Glutamatergic neuron (in vitro differentiated cells): Measurements from ENCODE around the gene SOS2. TPM values are rescaled to one million over a fixed set of nuclear protein-coding genes. Genes with fewer than 3 reads are reported as not detected.
"Not testable (repeated sequence)": the region's sequence is repeated elsewhere in the genome, so short reads cannot be mapped to it uniquely, and the experiment has no call there.

ENCODE experiments used
- DNase-seq: peaks from one replicate; pipeline ENCODE4 v3.0.0; 2022
- H3K27ac Mint-ChIP-seq: one replicate; pipeline ENCODE4 v1.8.0; 2020; ENCODE audit warnings: mild to moderate bottlenecking, mixed read lengths, inconsistent platforms; ENCODE audit not compliant: unreplicated experiment
- H3K27me3 Mint-ChIP-seq: one replicate; pipeline ENCODE4 v1.8.0; 2020; ENCODE audit warnings: mild to moderate bottlenecking, moderate library complexity, mixed read lengths, inconsistent platforms; ENCODE audit not compliant: unreplicated experiment
- H3K36me3 Mint-ChIP-seq: one replicate; pipeline ENCODE4 v1.8.0; 2020; ENCODE audit warnings: mild to moderate bottlenecking, mixed read lengths, inconsistent platforms; ENCODE audit not compliant: unreplicated experiment
- H3K4me1 Mint-ChIP-seq: one replicate; pipeline ENCODE4 v1.8.0; 2020; ENCODE audit warnings: mild to moderate bottlenecking, low read depth, mixed read lengths, inconsistent platforms; ENCODE audit not compliant: unreplicated experiment
- H3K4me3 Mint-ChIP-seq: one replicate; pipeline ENCODE4 v1.8.0; 2020; ENCODE audit warnings: mild to moderate bottlenecking, mixed read lengths, inconsistent platforms; ENCODE audit not compliant: unreplicated experiment
- H3K9me3 Mint-ChIP-seq: one replicate; pipeline ENCODE4 v1.8.0; 2020; ENCODE audit warnings: mild to moderate bottlenecking, moderate library complexity, mixed read lengths, inconsistent platforms; ENCODE audit not compliant: unreplicated experiment
- total RNA-seq: library from RNA; stranded (reverse); fragmentation: NEBNext Ultra II Directional; extraction: Animal tissue kit (Norgen Biotek cat#: 25700); gene quantifications from one replicate; pipeline ENCODE4 v1.2.1, GENCODE V29; 2021; ENCODE audit not compliant: unreplicated experiment
- TF ChIP-seq, protein P1 (sequence below): fragments of 200-600 bp; sonication (generic); IDR thresholded peaks from one replicate; pipeline ENCODE4 v1.5.0; 2021; ENCODE audit not compliant: partially characterized antibody, unreplicated experiment

Gene SOS2
- total RNA-seq, 1 donor from 2014 or later, result 50.4 TPM

DNA sequence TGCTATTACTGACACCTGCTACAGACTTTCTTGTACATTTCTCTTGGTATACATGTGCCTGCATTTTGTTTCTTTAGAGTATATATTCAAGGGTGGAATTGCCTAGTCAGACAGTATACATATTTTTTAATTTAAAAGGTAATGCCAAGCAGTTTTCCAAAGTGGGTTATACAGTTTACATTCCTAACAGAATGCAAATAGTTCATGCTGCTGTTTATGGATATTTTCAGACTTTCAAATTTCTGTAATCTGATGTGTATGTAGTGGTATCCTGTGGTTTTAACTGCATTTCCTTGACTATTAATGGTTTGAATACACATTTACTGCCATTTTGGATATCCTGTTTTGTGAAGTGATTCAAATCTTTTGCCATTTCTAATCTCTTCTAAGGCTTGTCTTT lies 59.5 kb downstream of the SOS2 start:
- H3K9me3 Mint-ChIP-seq, result no peaks in the 10 kb centered on the region
- no peaks in the 10 kb centered on the region for H3K4me1 Mint-ChIP-seq
- DNase-seq, result no peak
- H3K27me3 Mint-ChIP-seq, result no peaks in the 10 kb centered on the region
- H3K36me3 Mint-ChIP-seq, result no peaks in the 10 kb centered on the region
- H3K27ac Mint-ChIP-seq, result no peak overlapping the region
- TF ChIP-seq, protein P1, sequence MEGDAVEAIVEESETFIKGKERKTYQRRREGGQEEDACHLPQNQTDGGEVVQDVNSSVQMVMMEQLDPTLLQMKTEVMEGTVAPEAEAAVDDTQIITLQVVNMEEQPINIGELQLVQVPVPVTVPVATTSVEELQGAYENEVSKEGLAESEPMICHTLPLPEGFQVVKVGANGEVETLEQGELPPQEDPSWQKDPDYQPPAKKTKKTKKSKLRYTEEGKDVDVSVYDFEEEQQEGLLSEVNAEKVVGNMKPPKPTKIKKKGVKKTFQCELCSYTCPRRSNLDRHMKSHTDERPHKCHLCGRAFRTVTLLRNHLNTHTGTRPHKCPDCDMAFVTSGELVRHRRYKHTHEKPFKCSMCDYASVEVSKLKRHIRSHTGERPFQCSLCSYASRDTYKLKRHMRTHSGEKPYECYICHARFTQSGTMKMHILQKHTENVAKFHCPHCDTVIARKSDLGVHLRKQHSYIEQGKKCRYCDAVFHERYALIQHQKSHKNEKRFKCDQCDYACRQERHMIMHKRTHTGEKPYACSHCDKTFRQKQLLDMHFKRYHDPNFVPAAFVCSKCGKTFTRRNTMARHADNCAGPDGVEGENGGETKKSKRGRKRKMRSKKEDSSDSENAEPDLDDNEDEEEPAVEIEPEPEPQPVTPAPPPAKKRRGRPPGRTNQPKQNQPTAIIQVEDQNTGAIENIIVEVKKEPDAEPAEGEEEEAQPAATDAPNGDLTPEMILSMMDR, result no peak
- no peak overlapping the region for H3K4me3 Mint-ChIP-seq

DNA sequence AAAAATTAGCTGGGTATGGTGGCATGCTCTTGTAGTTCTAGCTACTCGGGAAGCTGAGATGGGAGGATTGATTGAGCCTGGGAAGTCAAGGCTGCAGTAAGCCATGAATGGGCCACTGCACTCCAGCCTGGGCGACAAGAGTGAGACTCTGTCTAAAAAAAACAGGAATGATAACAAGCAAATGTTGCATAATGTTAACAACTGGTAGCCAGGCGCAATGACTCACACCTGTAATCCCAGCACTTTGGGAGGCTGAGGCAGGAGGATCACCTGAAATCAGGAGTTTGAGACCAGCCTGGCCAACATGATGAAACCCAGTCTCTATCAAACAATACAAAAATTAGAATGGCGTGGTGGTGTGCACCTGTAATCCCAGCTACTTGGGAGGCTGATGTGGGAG lies 64.0 kb downstream of the SOS2 start:
- not testable (repeated sequence) for H3K27me3 Mint-ChIP-seq, H3K36me3 Mint-ChIP-seq, H3K9me3 Mint-ChIP-seq, H3K4me1 Mint-ChIP-seq, DNase-seq, H3K27ac Mint-ChIP-seq, H3K4me3 Mint-ChIP-seq

DNA sequence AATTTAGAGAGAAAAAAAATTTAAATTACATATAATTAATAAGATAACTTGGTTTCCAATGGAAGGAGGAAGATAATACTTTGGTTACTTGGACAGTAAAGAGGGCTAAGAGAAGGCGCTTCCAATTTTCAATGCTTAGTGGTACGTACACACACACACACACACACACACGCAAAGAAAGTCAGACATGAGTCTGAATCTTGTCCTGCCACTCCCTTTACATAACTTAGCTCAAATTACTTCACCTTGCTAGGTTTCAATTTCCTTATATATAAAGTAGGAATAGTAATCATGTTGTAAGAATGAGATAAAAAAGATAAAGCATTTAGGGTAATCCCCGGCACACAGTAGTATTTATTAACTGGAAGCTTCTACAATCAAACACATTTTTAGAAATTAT lies 75.3 kb downstream of the SOS2 start:
- Mint-ChIP-seq H3K4me3 (no peak overlapping the region), H3K9me3 (no peaks in the 10 kb centered on the region), H3K4me1 (no peaks in the 10 kb centered on the region), H3K36me3 (no peaks in the 10 kb centered on the region), H3K27me3 (no peaks in the 10 kb centered on the region), H3K27ac (no peak overlapping the region)
- TF ChIP-seq, protein P1, result no peak
- DNase-seq, result no peak

DNA sequence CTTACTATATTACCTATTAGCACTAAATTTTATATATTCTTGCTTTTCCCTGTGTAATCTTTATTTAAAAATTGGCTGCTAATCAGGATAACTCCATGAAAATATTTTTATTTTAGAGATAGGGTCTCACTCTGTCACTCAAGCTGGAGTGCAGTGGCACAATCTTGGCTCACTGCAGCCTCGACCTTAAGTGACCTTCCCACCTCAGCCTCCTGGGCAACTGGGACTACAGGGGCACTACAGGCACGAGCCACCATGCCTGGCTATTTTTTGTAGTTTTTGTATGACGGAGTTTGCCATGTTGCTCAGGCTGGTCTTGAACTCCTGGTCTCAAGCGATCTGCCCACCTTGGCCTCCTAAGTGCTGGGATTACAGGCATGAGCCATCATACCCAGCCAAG lies 82.6 kb downstream of the SOS2 start:
- no peak for DNase-seq
- Mint-ChIP-seq H3K4me3 (no peak overlapping the region), H3K27me3 (no peaks in the 10 kb centered on the region), H3K9me3 (no peaks in the 10 kb centered on the region), H3K4me1 (no peaks in the 10 kb centered on the region), H3K36me3 (no peaks in the 10 kb centered on the region), H3K27ac (no peak overlapping the region)
- TF ChIP-seq, protein P1, result no peak

DNA sequence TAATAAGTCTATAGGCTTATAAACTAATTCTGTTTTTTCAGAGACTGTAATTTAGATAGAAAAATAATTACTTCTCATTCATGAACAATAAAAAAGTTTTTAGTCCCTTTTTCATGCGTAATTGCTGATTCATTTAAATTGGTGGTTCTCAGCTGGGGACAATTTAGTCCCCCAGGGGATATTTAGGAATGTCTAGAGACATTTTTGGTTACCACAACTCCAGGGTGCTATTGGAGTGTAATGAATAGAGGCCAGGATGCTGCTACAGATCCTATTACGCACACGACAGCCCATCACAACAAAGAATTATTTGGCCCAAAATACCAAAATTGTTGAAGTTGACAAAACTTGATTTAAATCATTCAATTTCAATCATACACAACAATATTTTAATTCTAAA lies 92.2 kb downstream of the SOS2 start:
- Mint-ChIP-seq H3K4me3 (no peak overlapping the region), H3K36me3 (no peaks in the 10 kb centered on the region), H3K4me1 (no peaks in the 10 kb centered on the region), H3K9me3 (no peaks in the 10 kb centered on the region), H3K27ac (no peak overlapping the region), H3K27me3 (no peaks in the 10 kb centered on the region)
- TF ChIP-seq, protein P1, result no peak
- DNase-seq, result no peak

DNA sequence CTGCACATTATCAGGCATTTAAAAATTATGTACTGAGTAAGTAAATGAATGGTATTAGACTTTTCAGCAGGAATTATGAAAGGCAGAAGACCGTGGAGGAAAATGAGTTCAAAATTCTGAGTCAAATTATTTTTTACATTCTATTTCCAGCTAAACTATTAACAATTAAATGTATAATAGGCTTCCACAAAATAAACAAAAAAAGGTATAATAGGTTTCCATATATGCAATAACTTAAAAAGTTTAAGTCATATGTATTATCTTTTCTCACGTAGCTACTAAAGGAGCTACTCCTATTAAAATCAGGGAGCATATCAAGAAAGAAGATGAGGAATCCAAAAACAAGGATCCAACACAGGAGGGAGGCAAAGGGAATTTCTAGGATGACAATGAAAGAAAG lies 103.6 kb downstream of the SOS2 start:
- H3K9me3 Mint-ChIP-seq, result peaks cover 2% of the 10 kb centered on the region
- DNase-seq, result no peak
- peaks cover 10% of the 10 kb centered on the region for H3K36me3 Mint-ChIP-seq
- no peak overlapping the region for H3K27ac Mint-ChIP-seq
- no peak overlapping the region for H3K4me3 Mint-ChIP-seq
- TF ChIP-seq, protein P1, result no peak
- peaks cover 2% of the 10 kb centered on the region for H3K27me3 Mint-ChIP-seq
- peaks cover 2% of the 10 kb centered on the region for H3K4me1 Mint-ChIP-seq
